Stimulated activated CD4-positive, alpha-beta T cell treated with anti-CD3 and anti-CD28 coated beads, Interleukin-4, amount 100 ng/mL, for 1 hour (primary cell): Measurements from ENCODE around the gene TACR1.
"Not testable (repeated sequence)": the region's sequence is repeated elsewhere in the genome, so short reads cannot be mapped to it uniquely, and the experiment has no call there.

Experiments
- DNase-seq: peaks from one replicate; pipeline ENCODE4 v3.0.0-alpha.2; 2020

The TACR1 gene

GRCh38 chr2:75192496-75192895 is 6.8 kb downstream of the TACR1 start:
- no peak for DNase-seq

GRCh38 chr2:75190271-75190990 is 8.9 kb downstream of the TACR1 start:
- no peak for DNase-seq

- DNase-seq, result no peak
Observed at GRCh38 chr2:75186821-75187220, 12.5 kb downstream of the TACR1 start.

DNA sequence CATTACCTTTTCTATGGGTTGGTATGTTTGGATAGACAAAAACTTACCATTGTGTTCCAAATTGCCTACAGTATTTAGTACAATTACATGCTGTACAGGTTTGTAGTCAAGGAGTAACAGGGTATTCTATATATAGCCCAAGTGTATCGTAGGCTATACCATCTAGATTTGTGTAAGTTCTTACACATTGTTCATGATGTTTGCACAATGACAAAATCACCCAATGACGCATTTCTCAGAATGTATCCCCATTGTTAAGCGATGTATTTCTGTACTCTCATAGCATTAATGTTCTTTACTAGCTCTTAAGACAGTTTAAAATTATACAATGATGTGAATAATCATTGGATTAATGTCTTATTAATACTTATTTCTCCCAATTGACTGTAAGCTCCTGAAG is 16.7 kb downstream of the TACR1 start:
- DNase-seq, result no peak

- DNase-seq, result no peak
Observed at GRCh38 chr2:75180476-75180875, 18.8 kb downstream of the TACR1 start.

DNA sequence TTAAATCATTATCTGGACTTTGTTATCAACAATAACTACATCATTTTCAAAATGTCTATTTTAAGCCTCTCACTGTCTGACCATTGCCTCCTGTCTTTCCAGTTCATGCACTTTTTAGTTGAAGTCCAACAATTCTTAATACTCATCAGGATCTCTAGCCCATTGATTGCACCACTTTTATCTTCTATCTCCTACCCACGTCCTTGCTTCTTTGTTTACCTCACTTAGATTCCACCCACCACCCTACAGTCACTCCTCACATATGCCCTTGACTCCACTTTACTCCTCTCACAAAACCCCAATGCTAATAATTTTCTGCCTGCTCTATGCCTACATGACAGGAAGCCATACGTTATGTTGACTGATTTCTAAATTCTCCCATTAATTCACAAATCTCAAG is 21.9 kb downstream of the TACR1 start:
- DNase-seq, result no peak

DNA sequence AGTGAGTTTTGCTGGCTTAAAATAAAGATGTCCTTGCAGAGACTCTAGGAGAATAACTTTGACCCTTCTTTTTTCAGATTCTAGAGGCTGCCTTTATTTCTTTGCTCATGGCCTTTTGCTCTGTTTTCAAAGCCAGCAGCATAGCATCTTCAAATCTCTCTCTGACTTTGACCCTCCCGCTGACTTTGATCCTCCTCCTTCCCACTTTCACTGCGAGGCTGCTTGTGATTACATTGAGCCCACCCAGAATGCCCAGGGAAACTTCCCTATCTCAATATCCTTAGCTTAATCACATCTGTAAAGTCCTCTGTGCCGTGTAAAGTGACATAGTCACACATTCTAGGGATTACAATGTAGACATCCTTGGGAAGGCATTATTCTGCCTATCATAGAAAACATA is 23.9 kb downstream of the TACR1 start:
- DNase-seq, result no peak

GRCh38 chr2:75174981-75175380 is 24.3 kb downstream of the TACR1 start:
- DNase-seq, result no peak

DNA sequence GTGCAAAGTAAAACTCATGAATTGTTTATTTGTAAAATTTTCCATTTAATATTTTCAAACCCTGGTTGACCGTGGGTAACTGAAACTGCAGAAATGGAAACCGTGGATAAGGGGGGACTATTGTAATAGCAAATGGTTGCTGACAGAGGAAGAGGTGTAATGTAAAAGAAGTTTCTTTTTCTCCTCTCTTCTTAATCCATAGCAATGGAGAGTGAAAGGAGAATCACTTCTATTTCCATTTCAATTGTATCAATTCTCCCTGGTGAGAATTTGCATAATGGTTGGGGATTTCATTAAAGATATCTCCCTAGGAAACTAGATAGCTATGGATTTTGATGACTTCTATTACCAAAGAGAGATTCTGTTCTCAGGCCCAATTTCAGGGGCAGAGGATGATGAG is 24.8 kb downstream of the TACR1 start:
- DNase-seq, result no peak

DNA sequence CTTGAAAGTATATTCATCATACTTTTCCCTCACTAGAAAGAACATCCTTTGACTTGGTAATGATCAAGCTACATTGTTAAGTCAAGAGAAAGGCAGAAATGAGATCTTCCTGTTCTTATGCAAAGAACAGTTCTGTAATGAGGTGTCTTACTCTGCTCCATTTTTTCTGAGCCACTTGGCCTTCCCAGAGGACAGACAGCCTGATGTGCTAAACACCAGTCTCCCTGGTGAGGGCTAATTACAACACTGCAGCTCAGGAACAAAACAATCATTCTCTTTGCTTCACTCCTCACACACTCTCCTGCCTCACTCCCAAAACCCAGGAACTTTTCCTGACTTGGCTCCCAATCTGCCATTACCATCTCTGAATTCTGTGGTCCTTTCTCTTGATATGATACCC is 25.6 kb downstream of the TACR1 start:
- no peak for DNase-seq

GRCh38 chr2:75171423-75171822 is 27.9 kb downstream of the TACR1 start:
- DNase-seq, result not testable (repeated sequence)

DNA sequence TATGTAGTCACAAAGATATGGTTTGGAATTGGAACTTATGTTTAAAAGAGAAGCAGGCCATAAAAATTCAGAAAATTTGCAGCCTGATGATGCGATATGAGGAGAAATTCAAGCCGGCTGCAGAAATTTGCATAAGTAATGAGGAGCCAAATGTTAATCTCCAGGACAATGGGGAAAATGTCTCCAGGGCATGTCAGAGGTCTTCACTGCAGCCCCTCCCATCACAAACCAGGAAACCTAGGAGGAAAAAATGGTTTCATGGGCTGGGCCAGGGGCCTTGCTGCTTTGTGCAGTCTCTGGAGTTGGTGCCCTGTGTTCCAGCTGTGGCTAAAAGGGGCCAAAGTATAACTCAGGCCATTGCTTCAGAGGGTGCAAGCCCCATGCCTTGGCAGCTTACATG is 28.4 kb downstream of the TACR1 start:
- DNase-seq, result no peak

GRCh38 chr2:75168186-75168585 is 31.1 kb downstream of the TACR1 start:
- DNase-seq, result no peak

- no peak for DNase-seq
Observed at GRCh38 chr2:75166491-75166890, 32.8 kb downstream of the TACR1 start.

DNA sequence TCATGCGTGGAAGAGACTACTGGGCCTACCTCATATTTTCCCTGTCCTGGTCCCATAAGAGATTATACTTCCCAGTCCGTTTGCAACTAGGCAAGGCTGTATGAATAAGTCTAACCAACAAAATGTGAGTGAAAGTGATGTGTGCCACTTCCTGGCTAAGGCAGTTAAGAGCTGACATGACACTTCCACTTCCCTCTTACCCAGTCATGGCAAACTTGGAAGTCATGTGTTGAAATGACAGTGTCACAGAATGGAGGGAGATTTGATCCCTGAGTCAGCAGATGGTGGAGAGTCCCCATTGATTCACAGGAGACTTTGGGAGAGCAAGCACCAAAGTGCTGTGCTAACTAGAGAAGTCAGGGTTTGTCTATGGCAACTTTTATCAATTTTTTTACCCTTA is 36.4 kb downstream of the TACR1 start:
- no peak for DNase-seq

DNA sequence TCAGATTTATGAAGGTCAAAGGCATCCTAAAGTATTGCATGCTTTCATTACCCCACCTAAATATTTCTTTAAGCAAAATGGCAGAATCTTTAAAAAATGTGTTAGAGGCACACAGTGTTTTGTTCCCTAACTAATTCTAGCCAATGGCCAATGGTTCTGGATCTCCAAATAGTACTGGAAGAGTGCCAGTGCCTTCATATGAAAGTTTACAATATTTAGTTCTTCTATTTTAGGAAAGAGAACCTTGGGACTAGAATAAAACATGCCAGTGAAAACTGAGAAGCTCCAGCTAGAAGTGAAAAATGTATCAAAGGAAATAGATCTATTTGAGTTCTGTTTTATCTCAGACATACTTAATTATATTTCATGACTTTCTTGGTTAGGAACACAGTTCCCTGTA is 37.1 kb downstream of the TACR1 start:
- no peak for DNase-seq

DNA sequence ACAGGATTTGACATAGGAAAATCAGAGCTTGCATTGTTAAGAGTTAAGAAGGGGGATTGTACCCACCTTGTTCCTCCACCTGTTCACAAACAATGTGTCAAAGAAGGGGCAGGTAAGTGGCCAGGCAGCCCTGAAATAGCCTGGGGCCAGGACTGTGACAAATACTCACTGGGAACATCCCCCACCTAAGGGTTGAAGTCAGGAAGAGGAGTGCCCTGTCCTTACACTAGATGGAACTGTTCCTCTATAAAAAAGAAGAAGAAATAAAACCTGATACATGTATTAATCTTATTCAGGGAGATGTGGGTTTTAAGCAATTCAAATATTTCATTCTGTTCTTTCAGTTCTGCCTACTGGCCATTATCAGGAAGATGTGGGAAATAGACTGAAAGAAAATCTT is 41.9 kb downstream of the TACR1 start:
- no peak for DNase-seq

- no peak for DNase-seq
Observed at GRCh38 chr2:75155115-75155514, 44.2 kb downstream of the TACR1 start.

DNA sequence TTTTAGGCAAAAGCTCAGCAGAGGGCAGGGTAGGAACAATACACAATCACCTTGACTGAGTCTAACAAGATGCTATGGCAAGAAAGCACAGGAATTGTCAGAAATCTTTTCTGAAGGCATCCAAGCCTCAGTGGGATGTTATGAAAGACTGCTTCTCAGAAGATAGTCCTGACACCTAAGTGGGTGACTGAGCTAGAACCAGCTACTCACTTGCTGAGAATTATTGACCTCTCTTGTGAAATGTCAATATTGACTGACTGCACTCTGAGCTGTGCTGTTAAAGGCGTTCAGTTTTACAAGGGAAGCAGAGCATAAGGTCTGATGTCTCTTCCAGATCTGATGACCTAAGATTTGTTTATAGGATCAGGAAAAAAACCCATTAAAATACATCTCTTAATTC is 46.1 kb downstream of the TACR1 start:
- DNase-seq, result no peak

- DNase-seq, result not testable (repeated sequence)
Observed at GRCh38 chr2:75152243-75152642, 47.1 kb downstream of the TACR1 start.

- not testable (repeated sequence) for DNase-seq
Observed at GRCh38 chr2:75147884-75148283, 51.4 kb downstream of the TACR1 start.

DNA sequence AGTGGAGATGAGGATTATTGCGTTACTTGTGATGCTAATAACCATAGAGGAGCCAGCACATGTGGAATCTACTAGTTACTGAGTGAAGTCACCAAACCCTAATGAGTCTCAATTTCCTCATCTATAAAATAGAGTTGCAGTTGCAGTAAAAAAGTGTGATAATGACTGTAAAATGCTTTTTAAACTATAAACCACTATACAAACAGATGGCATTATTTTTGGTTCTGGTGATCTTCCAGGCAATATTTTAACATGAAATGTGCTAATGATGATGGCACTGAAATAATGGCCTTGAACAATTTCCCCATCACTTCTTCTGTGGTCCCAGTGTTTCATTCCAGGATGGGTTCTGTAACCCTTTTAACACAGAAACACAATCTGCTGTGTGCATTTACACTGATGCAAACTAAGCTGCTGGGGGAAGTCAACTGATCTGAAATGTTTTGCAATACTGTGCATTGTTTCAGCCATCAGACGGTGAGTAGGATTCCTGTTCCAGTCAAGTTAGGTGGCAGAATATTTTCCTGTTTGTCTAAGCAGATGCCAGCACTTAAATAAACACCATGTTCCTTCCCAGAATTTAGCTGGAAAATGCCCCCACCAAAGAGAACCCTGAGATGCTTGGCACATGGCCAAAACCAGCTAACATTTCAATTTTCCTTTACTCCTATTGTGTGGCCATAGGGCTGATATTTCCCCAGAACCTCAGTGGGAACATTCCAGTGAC is 52.6 kb downstream of the TACR1 start:
- no peak for DNase-seq

GRCh38 chr2:75146221-75146605 is 53.1 kb downstream of the TACR1 start:
- not testable (repeated sequence) for DNase-seq

GRCh38 chr2:75142081-75142480 is 57.2 kb downstream of the TACR1 start:
- no peak for DNase-seq

DNA sequence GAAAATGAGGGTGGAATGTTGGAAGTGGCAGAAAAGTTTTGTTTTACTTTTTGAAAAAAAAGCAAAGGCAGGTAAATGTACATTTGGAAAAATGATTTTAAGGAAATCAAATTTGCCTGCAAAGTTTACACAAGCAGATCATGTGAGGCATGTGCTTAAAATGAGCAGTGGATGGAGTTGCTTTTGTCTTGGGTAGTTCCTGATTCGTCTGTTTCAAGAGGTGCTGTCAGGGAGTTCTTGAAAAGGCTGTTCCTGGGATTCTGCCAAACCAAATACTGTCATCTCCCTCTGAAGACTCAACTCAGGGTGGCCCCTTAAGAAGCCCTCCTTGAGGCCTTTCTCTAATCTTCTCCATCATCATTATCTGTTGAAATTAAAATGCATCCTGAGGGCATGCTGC is 59.0 kb downstream of the TACR1 start:
- no peak for DNase-seq
